Measurements from ENCODE around the gene FGL2.

Gene FGL2, protein sequence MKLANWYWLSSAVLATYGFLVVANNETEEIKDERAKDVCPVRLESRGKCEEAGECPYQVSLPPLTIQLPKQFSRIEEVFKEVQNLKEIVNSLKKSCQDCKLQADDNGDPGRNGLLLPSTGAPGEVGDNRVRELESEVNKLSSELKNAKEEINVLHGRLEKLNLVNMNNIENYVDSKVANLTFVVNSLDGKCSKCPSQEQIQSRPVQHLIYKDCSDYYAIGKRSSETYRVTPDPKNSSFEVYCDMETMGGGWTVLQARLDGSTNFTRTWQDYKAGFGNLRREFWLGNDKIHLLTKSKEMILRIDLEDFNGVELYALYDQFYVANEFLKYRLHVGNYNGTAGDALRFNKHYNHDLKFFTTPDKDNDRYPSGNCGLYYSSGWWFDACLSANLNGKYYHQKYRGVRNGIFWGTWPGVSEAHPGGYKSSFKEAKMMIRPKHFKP

DNA sequence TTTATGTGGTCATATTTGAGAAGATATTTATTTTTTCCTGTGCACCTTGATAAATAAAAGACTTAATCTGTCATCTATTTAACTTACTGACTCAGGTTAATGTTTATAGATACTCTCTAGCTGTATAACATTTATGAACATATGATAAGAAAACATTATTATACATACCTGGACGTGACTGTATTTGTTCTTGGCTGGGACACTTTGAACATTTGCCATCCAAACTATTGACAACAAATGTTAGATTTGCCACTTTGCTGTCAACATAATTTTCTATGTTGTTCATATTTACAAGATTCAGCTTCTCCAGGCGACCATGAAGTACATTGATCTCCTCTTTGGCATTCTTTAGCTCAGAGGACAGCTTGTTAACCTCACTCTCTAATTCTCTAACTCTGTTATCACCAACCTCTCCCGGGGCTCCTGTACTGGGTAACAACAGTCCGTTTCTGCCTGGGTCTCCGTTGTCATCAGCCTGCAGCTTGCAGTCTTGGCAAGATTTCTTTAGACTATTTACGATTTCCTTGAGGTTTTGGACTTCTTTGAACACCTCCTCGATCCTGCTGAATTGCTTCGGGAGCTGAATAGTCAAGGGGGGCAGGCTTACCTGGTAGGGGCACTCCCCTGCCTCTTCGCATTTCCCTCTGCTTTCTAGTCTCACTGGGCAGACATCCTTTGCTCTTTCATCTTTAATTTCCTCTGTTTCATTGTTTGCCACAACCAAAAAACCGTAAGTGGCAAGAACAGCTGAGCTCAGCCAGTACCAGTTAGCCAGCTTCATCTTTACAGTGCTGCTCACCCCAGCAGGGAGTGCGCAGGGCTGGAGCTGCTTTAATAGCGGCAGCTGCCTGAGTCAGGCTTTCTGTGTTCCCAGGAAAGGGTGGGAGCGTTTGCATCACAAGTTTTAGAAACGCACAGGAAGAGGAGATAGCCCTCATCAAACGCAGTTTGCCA, at the start of gene FGL2:
Gene FGL2 (minus strand): TSS at position 807 of the 954 bp plus-strand sequence. CDS start 26 bp downstream, at position 781.
- peaks cover 8% of the 10 kb centered on the region for H3K4me1 ChIP-seq (ENCODE audit: control insufficient read depth, insufficient read depth, low read length)
- no peaks in the 10 kb centered on the region for H3K27me3 ChIP-seq (replicated peaks; ENCODE audit: control insufficient read depth, insufficient read depth, low read length)
- DNase-seq (ENCODE audit: low read depth), result peak; percentile 50
- H3K9ac ChIP-seq (ENCODE audit: low read length), result peak within 1 kb of the TSS; percentile 66
- H3K9me3 ChIP-seq (ENCODE audit: control insufficient read depth, low read length), result no peaks in the 10 kb centered on the region
- H3K4me3 ChIP-seq (ENCODE audit: low read length), result peak within 1 kb of the TSS; percentile 82
- H3K36me3 ChIP-seq (ENCODE audit: control insufficient read depth, insufficient read depth, low read length, severe bottlenecking), result no peaks in the 10 kb centered on the region

DNA sequence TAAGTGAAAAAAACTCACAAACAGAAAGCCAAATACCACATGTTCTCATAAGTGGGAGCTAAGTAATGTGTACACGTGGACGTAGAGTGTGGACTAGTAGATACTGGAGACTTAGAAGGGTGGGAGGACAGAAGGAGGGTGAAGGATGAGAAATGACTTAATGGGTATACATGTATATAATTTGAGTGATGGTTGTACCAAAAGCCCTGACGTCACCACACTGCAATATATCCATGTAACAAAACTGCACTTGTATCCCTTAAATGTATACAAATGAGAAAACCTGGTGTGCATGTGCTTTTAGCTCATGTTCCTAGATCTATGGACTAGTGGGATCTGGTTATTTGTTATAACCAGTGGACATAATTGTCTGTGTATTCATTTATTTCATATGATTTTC, 48.5 kb upstream of the FGL2 start:
- Histone ChIP-seq H3K27me3 (replicated peaks; ENCODE audit: control insufficient read depth, insufficient read depth, low read length) (no peaks in the 10 kb centered on the region), H3K4me1 (ENCODE audit: control insufficient read depth, insufficient read depth, low read length) (peaks cover 27% of the 10 kb centered on the region), H3K36me3 (ENCODE audit: control insufficient read depth, insufficient read depth, low read length, severe bottlenecking) (no peaks in the 10 kb centered on the region), H3K9me3 (ENCODE audit: control insufficient read depth, low read length) (no peaks in the 10 kb centered on the region), H3K9ac (ENCODE audit: low read length) (no peak overlapping the region), H3K4me3 (ENCODE audit: low read length) (no peak overlapping the region)
- DNase-seq (ENCODE audit: low read depth), result no peak

DNA sequence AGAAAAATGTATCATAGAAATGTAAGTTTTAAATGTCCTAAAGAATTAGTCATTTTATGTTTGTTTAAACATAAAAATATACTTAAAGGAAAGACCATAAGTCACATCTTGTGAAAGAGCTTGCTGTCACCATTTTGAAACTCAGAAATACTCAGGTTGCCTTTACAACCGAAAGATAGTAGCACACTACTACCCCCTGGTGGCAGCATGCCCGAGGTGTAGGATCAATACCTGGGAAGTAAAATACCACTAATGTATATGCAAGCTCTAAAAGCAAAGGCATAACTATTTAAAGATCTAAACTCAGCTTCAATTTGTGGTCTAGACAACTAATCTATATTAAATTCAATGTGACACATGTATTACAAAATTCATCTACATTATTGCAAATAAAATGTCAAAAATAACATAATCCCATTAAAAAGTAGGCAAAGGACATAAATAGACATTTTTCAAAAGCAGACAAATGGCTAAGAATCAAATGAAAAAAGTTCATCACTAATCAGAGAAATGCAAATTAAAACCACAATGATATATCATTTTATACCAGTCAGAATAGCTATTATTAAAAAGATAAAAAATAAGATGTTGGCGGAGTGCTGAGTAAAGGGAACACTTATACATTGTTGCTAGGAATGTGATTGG, 47.7 kb upstream of the FGL2 start:
- no peaks in the 10 kb centered on the region for H3K27me3 ChIP-seq (replicated peaks; ENCODE audit: control insufficient read depth, insufficient read depth, low read length)
- H3K9ac ChIP-seq (ENCODE audit: low read length), result no peak overlapping the region
- no peaks in the 10 kb centered on the region for H3K9me3 ChIP-seq (ENCODE audit: control insufficient read depth, low read length)
- peaks cover 27% of the 10 kb centered on the region for H3K4me1 ChIP-seq (ENCODE audit: control insufficient read depth, insufficient read depth, low read length)
- H3K36me3 ChIP-seq (ENCODE audit: control insufficient read depth, insufficient read depth, low read length, severe bottlenecking), result no peaks in the 10 kb centered on the region
- peak; percentile 89 for DNase-seq (ENCODE audit: low read depth)
- H3K4me3 ChIP-seq (ENCODE audit: low read length), result no peak overlapping the region

GRCh38 chr7:77246026-77246640, 46.5 kb upstream of the FGL2 start:
- no peaks in the 10 kb centered on the region for H3K27me3 ChIP-seq (replicated peaks; ENCODE audit: control insufficient read depth, insufficient read depth, low read length)
- peaks cover 27% of the 10 kb centered on the region for H3K4me1 ChIP-seq (ENCODE audit: control insufficient read depth, insufficient read depth, low read length)
- H3K36me3 ChIP-seq (ENCODE audit: control insufficient read depth, insufficient read depth, low read length, severe bottlenecking), result no peaks in the 10 kb centered on the region
- no peak for DNase-seq (ENCODE audit: low read depth)
- no peak overlapping the region for H3K9ac ChIP-seq (ENCODE audit: low read length)
- no peaks in the 10 kb centered on the region for H3K9me3 ChIP-seq (ENCODE audit: control insufficient read depth, low read length)
- H3K4me3 ChIP-seq (ENCODE audit: low read length), result no peak overlapping the region

GRCh38 chr7:77245015-77245755, 45.6 kb upstream of the FGL2 start:
- no peaks in the 10 kb centered on the region for H3K36me3 ChIP-seq (ENCODE audit: control insufficient read depth, insufficient read depth, low read length, severe bottlenecking)
- no peak overlapping the region for H3K9ac ChIP-seq (ENCODE audit: low read length)
- no peak overlapping the region for H3K4me3 ChIP-seq (ENCODE audit: low read length)
- no peaks in the 10 kb centered on the region for H3K9me3 ChIP-seq (ENCODE audit: control insufficient read depth, low read length)
- peaks cover 27% of the 10 kb centered on the region for H3K4me1 ChIP-seq (ENCODE audit: control insufficient read depth, insufficient read depth, low read length)
- no peak for DNase-seq (ENCODE audit: low read depth)
- no peaks in the 10 kb centered on the region for H3K27me3 ChIP-seq (replicated peaks; ENCODE audit: control insufficient read depth, insufficient read depth, low read length)

DNA sequence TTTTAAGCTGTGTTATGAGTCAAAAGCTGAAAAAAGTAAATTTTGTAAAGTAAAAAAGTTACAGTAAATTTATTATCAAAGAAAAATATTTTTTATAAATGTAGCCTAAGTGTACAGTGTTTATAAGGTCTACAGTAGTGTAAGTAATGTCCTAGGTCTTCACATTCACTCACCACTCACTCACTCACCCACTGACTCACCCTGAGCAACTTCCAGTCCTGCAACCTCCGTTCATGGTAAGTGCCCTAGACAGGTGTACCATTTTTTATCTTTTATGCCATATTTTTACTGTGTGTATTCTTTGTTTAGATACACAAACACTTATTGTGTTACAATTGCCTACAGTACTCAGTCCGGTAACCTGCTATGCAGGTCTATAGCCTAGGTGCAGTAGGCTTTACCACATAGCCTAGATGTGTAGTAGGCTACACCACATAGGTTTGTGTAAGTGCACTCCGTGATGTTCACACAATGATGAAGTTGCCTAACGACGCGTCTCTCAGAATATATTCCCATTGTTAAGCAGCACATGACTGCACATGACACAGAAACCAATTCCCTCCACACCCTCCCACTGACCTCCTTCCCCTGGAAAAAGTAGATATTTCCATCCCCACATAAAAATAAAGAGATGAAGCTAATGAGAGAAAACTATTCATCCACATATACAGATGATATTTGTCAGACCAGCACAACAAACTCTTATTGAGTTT, 44.8 kb upstream of the FGL2 start:
- Histone ChIP-seq H3K4me1 (ENCODE audit: control insufficient read depth, insufficient read depth, low read length) (peaks cover 27% of the 10 kb centered on the region), H3K9me3 (ENCODE audit: control insufficient read depth, low read length) (no peaks in the 10 kb centered on the region)

GRCh38 chr7:77242554-77242953, 42.9 kb upstream of the FGL2 start:
- Histone ChIP-seq H3K9ac (ENCODE audit: low read length) (no peak overlapping the region), H3K4me3 (ENCODE audit: low read length) (no peak overlapping the region), H3K4me1 (ENCODE audit: control insufficient read depth, insufficient read depth, low read length) (peaks cover 32% of the 10 kb centered on the region), H3K9me3 (ENCODE audit: control insufficient read depth, low read length) (no peaks in the 10 kb centered on the region), H3K36me3 (ENCODE audit: control insufficient read depth, insufficient read depth, low read length, severe bottlenecking) (no peaks in the 10 kb centered on the region), H3K27me3 (replicated peaks; ENCODE audit: control insufficient read depth, insufficient read depth, low read length) (no peaks in the 10 kb centered on the region)
- DNase-seq (ENCODE audit: low read depth), result no peak

More for the DNA sequence above, 44.8 kb upstream of the FGL2 start:
- Histone ChIP-seq H3K4me3 (ENCODE audit: low read length) (no peak overlapping the region), H3K36me3 (ENCODE audit: control insufficient read depth, insufficient read depth, low read length, severe bottlenecking) (no peaks in the 10 kb centered on the region), H3K27me3 (replicated peaks; ENCODE audit: control insufficient read depth, insufficient read depth, low read length) (no peaks in the 10 kb centered on the region), H3K9ac (ENCODE audit: low read length) (no peak overlapping the region)
- DNase-seq (ENCODE audit: low read depth), result no peak

DNA sequence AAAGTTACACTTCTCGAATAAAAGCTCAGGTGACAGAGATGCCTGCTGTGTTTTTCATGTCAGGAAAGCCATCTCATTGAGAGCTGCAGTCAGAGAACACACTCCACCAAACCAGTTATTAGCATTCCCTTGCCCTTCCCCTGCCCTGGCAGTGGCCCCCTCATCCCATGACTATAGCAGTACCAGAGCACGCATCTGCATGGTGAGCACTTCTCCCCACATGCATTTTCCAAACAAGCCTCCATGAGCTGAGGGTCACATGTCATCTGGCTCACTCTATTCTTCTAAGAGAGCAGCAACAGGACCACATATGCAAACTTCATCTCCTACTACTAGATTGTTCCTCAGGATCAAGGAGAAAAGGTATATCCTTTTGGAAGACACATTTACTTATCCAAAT, 42.4 kb upstream of the FGL2 start:
- Histone ChIP-seq H3K4me1 (ENCODE audit: control insufficient read depth, insufficient read depth, low read length) (peaks cover 34% of the 10 kb centered on the region), H3K27me3 (replicated peaks; ENCODE audit: control insufficient read depth, insufficient read depth, low read length) (no peaks in the 10 kb centered on the region), H3K4me3 (ENCODE audit: low read length) (no peak overlapping the region), H3K9me3 (ENCODE audit: control insufficient read depth, low read length) (no peaks in the 10 kb centered on the region), H3K36me3 (ENCODE audit: control insufficient read depth, insufficient read depth, low read length, severe bottlenecking) (no peaks in the 10 kb centered on the region), H3K9ac (ENCODE audit: low read length) (no peak overlapping the region)
- no peak for DNase-seq (ENCODE audit: low read depth)

- H3K27me3 ChIP-seq (replicated peaks; ENCODE audit: control insufficient read depth, insufficient read depth, low read length), result no peaks in the 10 kb centered on the region
- no peak overlapping the region for H3K9ac ChIP-seq (ENCODE audit: low read length)
- H3K9me3 ChIP-seq (ENCODE audit: control insufficient read depth, low read length), result no peaks in the 10 kb centered on the region
- H3K36me3 ChIP-seq (ENCODE audit: control insufficient read depth, insufficient read depth, low read length, severe bottlenecking), result no peaks in the 10 kb centered on the region
- H3K4me1 ChIP-seq (ENCODE audit: control insufficient read depth, insufficient read depth, low read length), result peaks cover 22% of the 10 kb centered on the region
- no peak overlapping the region for H3K4me3 ChIP-seq (ENCODE audit: low read length)
- DNase-seq (ENCODE audit: low read depth), result no peak
Measured at GRCh38 chr7:77239471-77239870, 39.9 kb upstream of the FGL2 start.

- Histone ChIP-seq H3K36me3 (ENCODE audit: control insufficient read depth, insufficient read depth, low read length, severe bottlenecking) (no peaks in the 10 kb centered on the region), H3K4me3 (ENCODE audit: low read length) (no peak overlapping the region), H3K27me3 (replicated peaks; ENCODE audit: control insufficient read depth, insufficient read depth, low read length) (no peaks in the 10 kb centered on the region), H3K4me1 (ENCODE audit: control insufficient read depth, insufficient read depth, low read length) (peaks cover 22% of the 10 kb centered on the region), H3K9ac (ENCODE audit: low read length) (no peak overlapping the region), H3K9me3 (ENCODE audit: control insufficient read depth, low read length) (no peaks in the 10 kb centered on the region)
- DNase-seq (ENCODE audit: low read depth), result no peak
Measured at GRCh38 chr7:77238703-77239136, 39.1 kb upstream of the FGL2 start.
